ENCODE measurements around the gene ZNF496.

ZNF496 gene

GRCh38 chr1:247287460-247287859, 44.2 kb downstream of the ZNF496 start:
- no peak for DNase-seq (ENCODE audit: extremely low spot score)
- no peak for TF ChIP-seq LEF1 (IDR thresholded peaks at IDR 0.05; ENCODE audit: borderline replicate concordance)
- no peak for TF ChIP-seq FOXA1 (IDR thresholded peaks at IDR 0.05)
- TF ChIP-seq BHLHE40 (IDR thresholded peaks at IDR 0.05; ENCODE audit: borderline replicate concordance), result no peak
- TF ChIP-seq FOXM1 (IDR thresholded peaks at IDR 0.05; ENCODE audit: borderline replicate concordance), result no peak
- no peak for TF ChIP-seq ARNT (IDR thresholded peaks at IDR 0.05)
- TF ChIP-seq SP1 (IDR thresholded peaks at IDR 0.05), result no peak
- no peak for TF ChIP-seq PKNOX1 (IDR thresholded peaks at IDR 0.05)
- TF ChIP-seq L3MBTL2 (conservative IDR thresholded peaks at IDR 0.05), result no peak
- no peak for TF ChIP-seq HDGF (IDR thresholded peaks at IDR 0.05; ENCODE audit: borderline replicate concordance)
- no peak for TF ChIP-seq TARDBP (IDR thresholded peaks at IDR 0.05)
- ChIA-PET CTCF (no interaction called here), POLR2A (no interaction called here)

GRCh38 chr1:247286134-247286670, 45.5 kb downstream of the ZNF496 start:
- DNase-seq (ENCODE audit: extremely low spot score), result no peak
- no peak for TF ChIP-seq HDGF (IDR thresholded peaks at IDR 0.05; ENCODE audit: borderline replicate concordance)
- no peak for TF ChIP-seq LEF1 (IDR thresholded peaks at IDR 0.05; ENCODE audit: borderline replicate concordance)
- TF ChIP-seq TARDBP (IDR thresholded peaks at IDR 0.05), result no peak
- no peak for TF ChIP-seq PKNOX1 (IDR thresholded peaks at IDR 0.05)
- TF ChIP-seq ELF4 (IDR thresholded peaks at IDR 0.05), result no peak
- no peak for TF ChIP-seq CTBP1 (IDR thresholded peaks at IDR 0.05; ENCODE audit: borderline replicate concordance)
- no peak for TF ChIP-seq ZNF384 (IDR thresholded peaks at IDR 0.05)
- no peak for TF ChIP-seq FOXK2 (IDR thresholded peaks at IDR 0.05)
- no peak for TF ChIP-seq L3MBTL2 (conservative IDR thresholded peaks at IDR 0.05)
- no peak for TF ChIP-seq FOXM1 (IDR thresholded peaks at IDR 0.05; ENCODE audit: borderline replicate concordance)
- TF ChIP-seq FOXA1 (IDR thresholded peaks at IDR 0.05), result no peak
- no peak for TF ChIP-seq SUZ12 (IDR thresholded peaks at IDR 0.05)
- TF ChIP-seq ARNT (IDR thresholded peaks at IDR 0.05), result no peak
- no peak for TF ChIP-seq SP1 (IDR thresholded peaks at IDR 0.05)
- no peak for TF ChIP-seq BHLHE40 (IDR thresholded peaks at IDR 0.05; ENCODE audit: borderline replicate concordance)
- TF ChIP-seq NFRKB (IDR thresholded peaks at IDR 0.05), result no peak
- POLR2A ChIA-PET, result no interaction called here
- CTCF ChIA-PET, result no interaction called here

- CTCF ChIA-PET, result no interaction called here
- POLR2A ChIA-PET, result no interaction called here
- DNase-seq (ENCODE audit: extremely low spot score), result no peak
- TF ChIP-seq TARDBP (IDR thresholded peaks at IDR 0.05), result no peak
These were observed 50.6 kb downstream of the ZNF496 start for GRCh38 chr1:247281001-247281574.

GRCh38 chr1:247277191-247277590, 54.5 kb downstream of the ZNF496 start:
- ChIA-PET CTCF (no interaction called here), POLR2A (no interaction called here)
- TF ChIP-seq TARDBP (IDR thresholded peaks at IDR 0.05), result no peak
- no peak for TF ChIP-seq ZNF384 (IDR thresholded peaks at IDR 0.05)
- TF ChIP-seq BHLHE40 (IDR thresholded peaks at IDR 0.05; ENCODE audit: borderline replicate concordance), result no peak
- TF ChIP-seq NFRKB (IDR thresholded peaks at IDR 0.05), result no peak
- TF ChIP-seq FOXM1 (IDR thresholded peaks at IDR 0.05; ENCODE audit: borderline replicate concordance), result no peak
- no peak for TF ChIP-seq FOXA1 (IDR thresholded peaks at IDR 0.05)
- no peak for TF ChIP-seq LEF1 (IDR thresholded peaks at IDR 0.05; ENCODE audit: borderline replicate concordance)
- TF ChIP-seq CTBP1 (IDR thresholded peaks at IDR 0.05; ENCODE audit: borderline replicate concordance), result no peak
- TF ChIP-seq L3MBTL2 (conservative IDR thresholded peaks at IDR 0.05), result no peak
- no peak for TF ChIP-seq FOXK2 (IDR thresholded peaks at IDR 0.05)
- no peak for TF ChIP-seq ARNT (IDR thresholded peaks at IDR 0.05)
- no peak for TF ChIP-seq ELF4 (IDR thresholded peaks at IDR 0.05)
- no peak for TF ChIP-seq PKNOX1 (IDR thresholded peaks at IDR 0.05)
- TF ChIP-seq SUZ12 (IDR thresholded peaks at IDR 0.05), result no peak
- TF ChIP-seq SP1 (IDR thresholded peaks at IDR 0.05), result no peak
- no peak for DNase-seq (ENCODE audit: extremely low spot score)

- no peak for DNase-seq (ENCODE audit: extremely low spot score)
- ChIA-PET POLR2A (no interaction called here), CTCF (no interaction called here)
- TF ChIP-seq FOXK2 (IDR thresholded peaks at IDR 0.05) (no peak), TARDBP (IDR thresholded peaks at IDR 0.05) (no peak), L3MBTL2 (conservative IDR thresholded peaks at IDR 0.05) (no peak), CTBP1 (IDR thresholded peaks at IDR 0.05; ENCODE audit: borderline replicate concordance) (no peak), SUZ12 (IDR thresholded peaks at IDR 0.05) (no peak), SP1 (IDR thresholded peaks at IDR 0.05) (no peak), FOXM1 (IDR thresholded peaks at IDR 0.05; ENCODE audit: borderline replicate concordance) (no peak), HDGF (IDR thresholded peaks at IDR 0.05; ENCODE audit: borderline replicate concordance) (no peak), PKNOX1 (IDR thresholded peaks at IDR 0.05) (no peak), ARNT (IDR thresholded peaks at IDR 0.05) (no peak), ZNF384 (IDR thresholded peaks at IDR 0.05) (no peak)
These were observed 56.9 kb downstream of the ZNF496 start for GRCh38 chr1:247274605-247275256.
